Activated effector memory CD4-positive, alpha-beta T cell treated with Interleukin-2 at 50 U/mL for 16 hours (primary cell): Measurements from ENCODE around the gene ERGIC1.

ENCODE experiments used
- DNase-seq: peaks from one replicate; pipeline ENCODE4 v3.0.0-alpha.2; 2020

Gene ERGIC1

DNA sequence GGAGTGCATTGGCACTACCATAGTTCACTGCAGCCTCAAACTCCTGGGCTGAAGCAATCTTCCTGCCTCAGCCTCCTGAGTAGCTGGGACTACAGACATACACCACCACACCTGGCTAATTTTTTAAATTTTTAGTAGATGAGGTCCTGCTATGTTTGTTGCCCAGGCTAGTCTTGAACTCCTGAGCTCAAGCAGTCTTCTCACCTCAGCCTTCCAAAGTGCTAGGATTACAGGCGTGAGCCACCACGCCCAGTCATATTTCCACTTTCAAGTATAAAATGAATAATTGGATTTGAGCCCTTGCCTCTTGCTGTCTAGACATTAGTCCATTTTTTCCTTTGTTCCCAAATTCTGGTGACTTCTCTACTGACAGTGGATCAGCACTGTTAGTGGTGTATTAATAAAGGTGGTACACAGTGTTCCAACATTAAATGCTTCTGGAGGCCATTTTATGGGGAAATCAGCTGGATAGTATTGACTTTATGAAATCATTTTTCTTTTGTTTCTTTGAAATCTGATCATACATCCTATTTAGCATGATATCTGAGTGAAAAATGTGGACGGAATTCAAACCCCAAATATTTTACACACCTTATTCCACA, 165.4 kb downstream of the ERGIC1 start:
- DNase-seq = no peak

- no peak for DNase-seq
These were observed 165.9 kb downstream of the ERGIC1 start for GRCh38 chr5:172999974-173000373.

DNA sequence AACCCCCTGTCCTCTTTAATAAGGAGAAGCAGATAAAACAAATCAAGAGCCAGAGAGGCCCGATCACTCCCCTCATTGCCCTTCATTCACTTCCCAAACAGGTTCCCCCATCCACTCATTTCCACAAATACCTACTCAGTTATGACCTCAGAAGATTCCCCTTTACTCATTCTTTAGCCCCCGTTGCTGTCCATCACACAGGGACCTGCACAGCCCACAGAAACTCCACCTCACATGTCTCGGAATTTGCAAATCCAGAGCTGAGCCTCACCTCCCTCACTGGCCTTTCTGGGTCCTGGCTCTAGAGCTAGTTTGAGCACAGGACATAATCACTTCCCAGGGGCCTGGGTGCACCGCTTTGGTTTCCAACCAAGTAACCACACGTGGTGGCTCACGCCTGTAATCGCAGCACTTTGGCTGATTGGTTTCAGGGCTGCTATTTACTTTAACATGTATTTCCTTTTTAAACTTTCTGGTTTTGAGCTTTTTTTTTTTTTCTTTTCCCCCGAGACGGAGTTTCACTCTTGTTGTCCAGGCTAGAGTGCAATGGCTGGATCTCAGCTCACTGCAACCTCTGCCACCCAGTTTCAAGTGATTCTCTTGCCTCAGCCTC, 167.3 kb downstream of the ERGIC1 start:
- no peak for DNase-seq
